SK-N-SH treated with all-trans-retinoic acid at 6 μM for 48 hours (cell line): ENCODE measurements around the gene ATMIN.

ENCODE experiments used
- ATAC-seq: fragments of 200-7000 bp; cut with Tn5 transposase; 3 replicates; pipeline ENCODE4 v1.9.1; 2020; ENCODE audit warnings: mild to moderate bottlenecking, moderate library complexity
- ARNTL ChIP-seq: fragments of 450-650 bp; formaldehyde crosslinking; IDR thresholded peaks from 2 replicates; pipeline ENCODE4 v1.5.0; 2020; ENCODE audit warnings: low read depth, mild to moderate bottlenecking, moderate library complexity, borderline replicate concordance
- CREB5 ChIP-seq: fragments of 250-450 bp; sonication (Bioruptor Pico); IDR thresholded peaks from 2 replicates; pipeline ENCODE4 v1.5.1; 2020; ENCODE audit warnings: low read depth, mild to moderate bottlenecking, moderate library complexity
- CSDC2 ChIP-seq: fragments of 250-450 bp; sonication (Bioruptor Pico); IDR thresholded peaks from 2 replicates; pipeline ENCODE4 v1.5.0; 2020; ENCODE audit warnings: mild to moderate bottlenecking, moderate library complexity
- CSRNP3 ChIP-seq: fragments of 250-450 bp; sonication (Bioruptor Pico); IDR thresholded peaks from 2 replicates; pipeline ENCODE4 v1.5.1; 2021; ENCODE audit warnings: mild to moderate bottlenecking, moderate library complexity
- ESRRG ChIP-seq: fragments of 250-450 bp; sonication (Bioruptor Pico); IDR thresholded peaks from 2 replicates; pipeline ENCODE4 v1.6.1; 2021; ENCODE audit warnings: mild to moderate bottlenecking
- ISL1 ChIP-seq: fragments of 250-450 bp; sonication (Bioruptor Pico); IDR thresholded peaks from 2 replicates; pipeline ENCODE4 v2.1.2; 2022; ENCODE audit warnings: mild to moderate bottlenecking, moderate library complexity
- POU6F1 ChIP-seq: fragments of 250-450 bp; sonication (Bioruptor Pico); IDR thresholded peaks from 2 replicates; pipeline ENCODE4 v1.8.0; 2021; ENCODE audit warnings: low read depth, mild to moderate bottlenecking, moderate library complexity, borderline replicate concordance
- PPARA ChIP-seq: fragments of 250-450 bp; sonication (Bioruptor Pico); IDR thresholded peaks from 2 replicates; pipeline ENCODE4 v1.5.0; 2020; ENCODE audit warnings: mild to moderate bottlenecking, borderline replicate concordance
- SNAI2 ChIP-seq: fragments of 250-450 bp; sonication (Bioruptor Pico); IDR thresholded peaks from 2 replicates; pipeline ENCODE4 v1.5.0; 2020; ENCODE audit warnings: mild to moderate bottlenecking, moderate library complexity
- TOX ChIP-seq: fragments of 250-450 bp; sonication (Bioruptor Pico); IDR thresholded peaks from 2 replicates; pipeline ENCODE4 v1.8.0; 2021; ENCODE audit warnings: mild to moderate bottlenecking, moderate library complexity, borderline replicate concordance
- TSHZ2 ChIP-seq: fragments of 250-450 bp; sonication (Bioruptor Pico); IDR thresholded peaks from 2 replicates; pipeline ENCODE4 v1.5.0; 2020; ENCODE audit warnings: mild to moderate bottlenecking, moderate library complexity
- ZC3H10 ChIP-seq: fragments of 250-450 bp; sonication (Bioruptor Pico); IDR thresholded peaks from 2 replicates; pipeline ENCODE4 v1.5.1; 2021; ENCODE audit warnings: mild to moderate bottlenecking, moderate library complexity
- ZFP3 ChIP-seq: fragments of 250-450 bp; sonication (Bioruptor Pico); IDR thresholded peaks from 2 replicates; pipeline ENCODE4 v1.5.0; 2020; ENCODE audit warnings: mild to moderate bottlenecking, moderate library complexity
- ZFP30 ChIP-seq: fragments of 450-650 bp; formaldehyde crosslinking; IDR thresholded peaks from 2 replicates; pipeline ENCODE4 v1.5.0; 2022; ENCODE audit warnings: mild to moderate bottlenecking, moderate library complexity
- ZNF565 ChIP-seq: fragments of 450-650 bp; formaldehyde crosslinking; conservative IDR thresholded peaks from 2 replicates; pipeline ENCODE4 v1.5.0; 2020; ENCODE audit warnings: low read depth, mild to moderate bottlenecking, moderate library complexity
- ZNF70 ChIP-seq: fragments of 450-650 bp; formaldehyde crosslinking; IDR thresholded peaks from 2 replicates; pipeline ENCODE4 v1.5.0; 2020; ENCODE audit warnings: mild to moderate bottlenecking, moderate library complexity
- ZNF8 ChIP-seq: fragments of 450-650 bp; formaldehyde crosslinking; IDR thresholded peaks from 2 replicates; pipeline ENCODE4 v1.5.0; 2020; ENCODE audit warnings: mild to moderate bottlenecking, moderate library complexity

Gene ATMIN

GRCh38 chr16:81095653-81095952, 60.0 kb downstream of the ATMIN start (continued):
- TF ChIP-seq TSHZ2 (CRISPR knock-in tag) = no peak
- no peak for TF ChIP-seq CSRNP3 (CRISPR knock-in tag)
- no peak for TF ChIP-seq ISL1 (CRISPR knock-in tag)
- TF ChIP-seq PPARA = no peak
- no peak for TF ChIP-seq ZNF70 (CRISPR knock-in tag)
- no peak for TF ChIP-seq POU6F1 (CRISPR knock-in tag)
- no peak for TF ChIP-seq ESRRG (CRISPR knock-in tag)
- no peak for TF ChIP-seq TOX (CRISPR knock-in tag)
- TF ChIP-seq ZFP30 (CRISPR knock-in tag) = no peak
- TF ChIP-seq, all 23 proteins: peak for 0

GRCh38 chr16:81095953-81096714, 60.5 kb downstream of the ATMIN start, which contains the start of gene GCSH:
Gene GCSH, minus strand, starts transcription at chr16:81096395. Its CDS starts 117 bp downstream, at chr16:81096278.
- TF ChIP-seq ZNF8 (CRISPR knock-in tag) (no peak), POU6F1 (CRISPR knock-in tag) (no peak), ZC3H10 (CRISPR knock-in tag) (no peak), CSRNP3 (CRISPR knock-in tag) (no peak), CSDC2 (CRISPR knock-in tag) (no peak), ZNF565 (CRISPR knock-in tag) (no peak), TSHZ2 (CRISPR knock-in tag) (no peak), ZFP3 (CRISPR knock-in tag) (no peak), ARNTL (no peak), ISL1 (CRISPR knock-in tag) (no peak), ZNF70 (CRISPR knock-in tag) (no peak), ZFP30 (CRISPR knock-in tag) (no peak), SNAI2 (no peak), CREB5 (CRISPR knock-in tag) (no peak), TOX (CRISPR knock-in tag) (no peak)
- ATAC-seq = peak; percentile 98
